Measurements from ENCODE around the gene THRB. TPM values are rescaled to one million over a fixed set of nuclear protein-coding genes. Genes with fewer than 3 reads are reported as not detected.

Gene THRB
- total RNA-seq, 2 experiments from 2014 or later: not detected

GRCh38 chr3:24135280-24135679 lies 359.4 kb downstream of the THRB start:
- Mint-ChIP-seq H3K9me3 (ENCODE audit: low read depth) (no peaks in the 10 kb centered on the region), H3K27ac (no peak overlapping the region), H3K27me3 (no peaks in the 10 kb centered on the region), H3K4me1 (no peaks in the 10 kb centered on the region), H3K36me3 (no peaks in the 10 kb centered on the region), H3K4me3 (no peak overlapping the region)
- no peak for ATAC-seq
- CTCF ChIA-PET: no interaction called here
- no peak for DNase-seq

GRCh38 chr3:24133942-24134341 lies 360.7 kb downstream of the THRB start:
- H3K27ac Mint-ChIP-seq: no peak overlapping the region
- H3K36me3 Mint-ChIP-seq: no peaks in the 10 kb centered on the region
- CTCF ChIA-PET: no interaction called here
- DNase-seq (no peak), ATAC-seq (no peak)
- H3K4me1 Mint-ChIP-seq: no peaks in the 10 kb centered on the region
- no peak overlapping the region for H3K4me3 Mint-ChIP-seq
- H3K9me3 Mint-ChIP-seq (ENCODE audit: low read depth): no peaks in the 10 kb centered on the region
- H3K27me3 Mint-ChIP-seq: no peaks in the 10 kb centered on the region

- no peak overlapping the region for H3K4me3 Mint-ChIP-seq
- H3K27me3 Mint-ChIP-seq: no peaks in the 10 kb centered on the region
- H3K4me1 Mint-ChIP-seq: no peaks in the 10 kb centered on the region
- DNase-seq: no peak
- CTCF ChIA-PET: no interaction called here
- no peaks in the 10 kb centered on the region for H3K36me3 Mint-ChIP-seq
- no peak for ATAC-seq
- no peaks in the 10 kb centered on the region for H3K9me3 Mint-ChIP-seq (ENCODE audit: low read depth)
- no peak overlapping the region for H3K27ac Mint-ChIP-seq
Measured at GRCh38 chr3:24133436-24133835, 361.2 kb downstream of the THRB start.

- H3K36me3 Mint-ChIP-seq: no peaks in the 10 kb centered on the region
- ATAC-seq (no peak), DNase-seq (no peak)
- CTCF ChIA-PET: no interaction called here
- H3K27ac Mint-ChIP-seq: no peak overlapping the region
- H3K27me3 Mint-ChIP-seq: no peaks in the 10 kb centered on the region
- no peaks in the 10 kb centered on the region for H3K4me1 Mint-ChIP-seq
- no peak overlapping the region for H3K4me3 Mint-ChIP-seq
- no peaks in the 10 kb centered on the region for H3K9me3 Mint-ChIP-seq (ENCODE audit: low read depth)
Measured at GRCh38 chr3:24129549-24129948, 365.1 kb downstream of the THRB start.

- no peaks in the 10 kb centered on the region for H3K36me3 Mint-ChIP-seq
- no peak overlapping the region for H3K4me3 Mint-ChIP-seq
- ATAC-seq: no peak
- H3K9me3 Mint-ChIP-seq (ENCODE audit: low read depth): no peaks in the 10 kb centered on the region
- H3K27ac Mint-ChIP-seq: no peak overlapping the region
- no peak for DNase-seq
- CTCF ChIA-PET: no interaction called here
- H3K27me3 Mint-ChIP-seq: no peaks in the 10 kb centered on the region
- H3K4me1 Mint-ChIP-seq: no peaks in the 10 kb centered on the region
Measured at GRCh38 chr3:24128199-24129005, 366.2 kb downstream of the THRB start.

GRCh38 chr3:24123596-24123995 lies 371.1 kb downstream of the THRB start:
- ATAC-seq (no peak), DNase-seq (no peak)
- CTCF ChIA-PET: no interaction called here
- no peaks in the 10 kb centered on the region for H3K27me3 Mint-ChIP-seq
- H3K4me3 Mint-ChIP-seq: no peak overlapping the region
- H3K36me3 Mint-ChIP-seq: no peaks in the 10 kb centered on the region
- no peaks in the 10 kb centered on the region for H3K9me3 Mint-ChIP-seq (ENCODE audit: low read depth)
- H3K4me1 Mint-ChIP-seq: no peaks in the 10 kb centered on the region
- no peak overlapping the region for H3K27ac Mint-ChIP-seq

GRCh38 chr3:24120434-24120833 lies 374.2 kb downstream of the THRB start:
- no peaks in the 10 kb centered on the region for H3K9me3 Mint-ChIP-seq (ENCODE audit: low read depth)
- CTCF ChIA-PET: no interaction called here
- H3K4me3 Mint-ChIP-seq: no peak overlapping the region
- H3K4me1 Mint-ChIP-seq: no peaks in the 10 kb centered on the region
- H3K36me3 Mint-ChIP-seq: no peaks in the 10 kb centered on the region
- H3K27ac Mint-ChIP-seq: no peak overlapping the region
- ATAC-seq: no peak
- peaks cover 4% of the 10 kb centered on the region for H3K27me3 Mint-ChIP-seq
- DNase-seq: no peak

GRCh38 chr3:24119321-24119751 lies 375.3 kb downstream of the THRB start:
- H3K36me3 Mint-ChIP-seq: no peaks in the 10 kb centered on the region
- no peak for DNase-seq
- no peak overlapping the region for H3K4me3 Mint-ChIP-seq
- CTCF ChIA-PET: no interaction called here
- H3K27me3 Mint-ChIP-seq: peaks cover 4% of the 10 kb centered on the region
- ATAC-seq: no peak
- H3K27ac Mint-ChIP-seq: no peak overlapping the region
- H3K4me1 Mint-ChIP-seq: no peaks in the 10 kb centered on the region
- no peaks in the 10 kb centered on the region for H3K9me3 Mint-ChIP-seq (ENCODE audit: low read depth)

- no peak for DNase-seq
- Mint-ChIP-seq H3K9me3 (ENCODE audit: low read depth) (no peaks in the 10 kb centered on the region), H3K36me3 (no peaks in the 10 kb centered on the region), H3K4me1 (no peaks in the 10 kb centered on the region), H3K4me3 (no peak overlapping the region), H3K27me3 (peaks cover 4% of the 10 kb centered on the region), H3K27ac (no peak overlapping the region)
- CTCF ChIA-PET: no interaction called here
- ATAC-seq: no peak
Measured at GRCh38 chr3:24117508-24117907, 377.1 kb downstream of the THRB start.

- no peak for DNase-seq
- Mint-ChIP-seq H3K27me3 (peaks cover 3% of the 10 kb centered on the region), H3K36me3 (no peaks in the 10 kb centered on the region), H3K27ac (no peak overlapping the region), H3K4me3 (no peak overlapping the region), H3K9me3 (ENCODE audit: low read depth) (no peaks in the 10 kb centered on the region), H3K4me1 (no peaks in the 10 kb centered on the region)
- no peak for ATAC-seq
- CTCF ChIA-PET: interaction anchor here (0.6 kb wide), 1 partner anchor 129 kb away, joined by 3 read pairs; no protein-coding TSS in a partner anchor
Measured at GRCh38 chr3:24111711-24112110, 382.9 kb downstream of the THRB start.

- ATAC-seq (no peak), DNase-seq (no peak)
- Mint-ChIP-seq H3K27me3 (no peaks in the 10 kb centered on the region), H3K4me3 (no peak overlapping the region), H3K4me1 (no peaks in the 10 kb centered on the region), H3K27ac (no peak overlapping the region), H3K36me3 (no peaks in the 10 kb centered on the region), H3K9me3 (ENCODE audit: low read depth) (no peaks in the 10 kb centered on the region)
- CTCF ChIA-PET: no interaction called here
Measured at GRCh38 chr3:24110051-24110450, 384.6 kb downstream of the THRB start.

- CTCF ChIA-PET: no interaction called here
- DNase-seq: no peak
- no peaks in the 10 kb centered on the region for H3K36me3 Mint-ChIP-seq
Measured at GRCh38 chr3:24101676-24102168, 392.9 kb downstream of the THRB start.

GRCh38 chr3:24100696-24101402 lies 393.8 kb downstream of the THRB start:
- ATAC-seq: no peak
- Mint-ChIP-seq H3K27ac (no peak overlapping the region), H3K9me3 (ENCODE audit: low read depth) (no peaks in the 10 kb centered on the region)

More at GRCh38 chr3:24101676-24102168, 392.9 kb downstream of the THRB start:
- no peak for ATAC-seq
- H3K27ac Mint-ChIP-seq: no peak overlapping the region
- H3K4me3 Mint-ChIP-seq: no peak overlapping the region
- no peaks in the 10 kb centered on the region for H3K27me3 Mint-ChIP-seq
- H3K9me3 Mint-ChIP-seq (ENCODE audit: low read depth): no peaks in the 10 kb centered on the region
- H3K4me1 Mint-ChIP-seq: no peaks in the 10 kb centered on the region

GRCh38 chr3:24096695-24097290 lies 397.9 kb downstream of the THRB start:
- no peak for DNase-seq
- no peaks in the 10 kb centered on the region for H3K27me3 Mint-ChIP-seq
- ATAC-seq: no peak
- no peaks in the 10 kb centered on the region for H3K4me1 Mint-ChIP-seq
- H3K4me3 Mint-ChIP-seq: no peak overlapping the region
- no peaks in the 10 kb centered on the region for H3K9me3 Mint-ChIP-seq (ENCODE audit: low read depth)
- no peak overlapping the region for H3K27ac Mint-ChIP-seq
- CTCF ChIA-PET: no interaction called here
- H3K36me3 Mint-ChIP-seq: no peaks in the 10 kb centered on the region

More at GRCh38 chr3:24100696-24101402, 393.8 kb downstream of the THRB start:
- Mint-ChIP-seq H3K27me3 (no peaks in the 10 kb centered on the region), H3K4me3 (no peak overlapping the region), H3K4me1 (no peaks in the 10 kb centered on the region), H3K36me3 (no peaks in the 10 kb centered on the region)
- DNase-seq: no peak
- CTCF ChIA-PET: no interaction called here

Measured in activated CD8-positive, alpha-beta memory T cell treated with anti-CD3 and anti-CD28 coated beads, Interleukin-2, amount 10 ng/mL, durations not matched to agents 7 days and 5 days (primary cell).